Smooth muscle cell (in vitro differentiated cells): ENCODE measurements around the gene NUB1. TPM values are rescaled to one million over a fixed set of nuclear protein-coding genes. Genes with fewer than 3 reads are reported as not detected.

Experiments
- DNase-seq: peaks from one replicate; lab custom pipeline; 2025; ENCODE audit not compliant: unreplicated experiment; lab: John Stamatoyannopoulos, UW
- H2AFZ ChIP-seq: fragments of 200-600 bp; sonication (generic); 2 replicates; pipeline ENCODE4 v1.6.0; 2016; ENCODE audit warnings: antibody characterized with exemption, low read depth, mild to moderate bottlenecking
- H3F3A ChIP-seq: fragments of 200-600 bp; sonication (generic); 2 replicates; pipeline ENCODE4 v1.6.0; 2017; ENCODE audit warnings: antibody characterized with exemption, low read depth
- H3K27ac ChIP-seq: fragments of 200-600 bp; sonication (generic); 2 replicates; pipeline ENCODE4 v1.5.1; 2016; ENCODE audit warnings: low read depth, mild to moderate bottlenecking
- H3K27me3 ChIP-seq: fragments of 200-600 bp; sonication (generic); 2 replicates; pipeline ENCODE4 v1.6.1; 2016; ENCODE audit warnings: low read depth, mild to moderate bottlenecking
- H3K36me3 ChIP-seq: fragments of 200-600 bp; sonication (generic); 2 replicates; pipeline ENCODE4 v1.5.1; 2016; ENCODE audit warnings: low read depth
- H3K4me1 ChIP-seq: fragments of 200-600 bp; sonication (generic); 2 replicates; pipeline ENCODE4 v1.5.1; 2016; ENCODE audit warnings: low read depth
- H3K4me2 ChIP-seq: fragments of 200-600 bp; sonication (generic); 2 replicates; pipeline ENCODE4 v1.6.0; 2016; ENCODE audit warnings: mild to moderate bottlenecking
- H3K4me3 ChIP-seq: fragments of 200-600 bp; sonication (generic); 2 replicates; pipeline ENCODE4 v1.5.1; 2016; ENCODE audit warnings: mild to moderate bottlenecking
- H3K79me2 ChIP-seq: fragments of 200-600 bp; sonication (generic); 2 replicates; pipeline ENCODE4 v1.6.0; 2016; ENCODE audit warnings: low read depth, mild to moderate bottlenecking
- H3K9ac ChIP-seq: fragments of 200-600 bp; sonication (generic); 2 replicates; pipeline ENCODE4 v1.6.0; 2016; ENCODE audit warnings: low read depth
- H3K9me3 ChIP-seq: fragments of 200-600 bp; sonication (generic); replicated peaks from 2 replicates; pipeline ENCODE4 v1.5.1; 2016; ENCODE audit warnings: low read depth
- H4K20me1 ChIP-seq: fragments of 200-600 bp; sonication (generic); 2 replicates; pipeline ENCODE4 v1.6.0; 2016; ENCODE audit warnings: low read depth
- WGBS: methylation state at CpG from one replicate; pipeline ENCODE4 v1.1.7; 2016; ENCODE audit warnings: low lambda C conversion rate; 5-methylcytosine and 5-hydroxymethylcytosine counted together
- polyA plus RNA-seq: library from polyadenylated mRNA; unstranded; fragments of >200 nt; fragmentation: Nextera tagmentation; extraction: Ambion mirVana; gene quantifications from 2 replicates; pipeline ENCODE4 v1.2.1, GENCODE V29; 2016
- total RNA-seq: library from RNA; depleted of rRNA; stranded (reverse); fragments of >200 nt; gene quantifications from 2 replicates; pipeline ENCODE4 v1.2.3, GENCODE V29; 2014
- TF ChIP-seq, protein P1 (sequence below): fragments of 200-600 bp; sonication (generic); IDR thresholded peaks from 2 replicates; pipeline ENCODE4 v1.5.1; 2017; ENCODE audit warnings: borderline replicate concordance, mild to moderate bottlenecking, antibody characterized with exemption; ENCODE audit not compliant: insufficient read depth, poor library complexity, severe bottlenecking

NUB1 gene
- total and polyA plus RNA-seq, 2 experiments from 2014 or later: 28.5 to 36.9 TPM

DNA sequence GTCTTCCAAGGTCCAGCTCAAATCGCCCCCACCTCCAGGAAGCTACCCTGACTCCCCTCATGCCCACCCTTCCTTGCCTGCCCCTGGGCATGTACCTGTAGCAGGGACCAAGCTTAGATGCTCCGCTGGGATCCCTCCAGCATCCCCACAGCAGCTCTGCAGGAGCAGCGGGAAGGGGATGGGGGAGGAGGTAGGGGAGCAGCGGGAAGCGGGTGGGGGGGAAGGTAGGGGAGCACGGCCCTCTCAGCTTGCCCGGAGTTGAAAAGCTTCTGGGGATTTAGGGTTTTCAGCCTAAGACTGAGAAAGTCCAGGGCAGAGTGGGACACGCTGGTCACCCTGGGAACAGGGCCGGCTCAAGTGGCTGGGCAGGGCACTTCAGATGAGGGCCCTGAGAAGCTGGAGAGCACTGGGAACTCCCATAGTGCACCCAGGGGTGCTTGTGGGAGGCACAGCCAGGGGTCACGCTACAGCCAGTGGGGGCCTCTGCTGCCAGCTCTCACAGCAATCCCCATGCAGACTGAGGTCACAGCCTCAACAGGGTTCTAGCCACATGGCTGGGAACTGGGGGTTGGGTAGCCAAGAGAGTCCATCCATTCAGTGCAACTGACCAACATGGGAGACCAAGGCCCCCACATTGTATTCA, 54.8 kb downstream of the NUB1 start:
- TF ChIP-seq, protein P1, sequence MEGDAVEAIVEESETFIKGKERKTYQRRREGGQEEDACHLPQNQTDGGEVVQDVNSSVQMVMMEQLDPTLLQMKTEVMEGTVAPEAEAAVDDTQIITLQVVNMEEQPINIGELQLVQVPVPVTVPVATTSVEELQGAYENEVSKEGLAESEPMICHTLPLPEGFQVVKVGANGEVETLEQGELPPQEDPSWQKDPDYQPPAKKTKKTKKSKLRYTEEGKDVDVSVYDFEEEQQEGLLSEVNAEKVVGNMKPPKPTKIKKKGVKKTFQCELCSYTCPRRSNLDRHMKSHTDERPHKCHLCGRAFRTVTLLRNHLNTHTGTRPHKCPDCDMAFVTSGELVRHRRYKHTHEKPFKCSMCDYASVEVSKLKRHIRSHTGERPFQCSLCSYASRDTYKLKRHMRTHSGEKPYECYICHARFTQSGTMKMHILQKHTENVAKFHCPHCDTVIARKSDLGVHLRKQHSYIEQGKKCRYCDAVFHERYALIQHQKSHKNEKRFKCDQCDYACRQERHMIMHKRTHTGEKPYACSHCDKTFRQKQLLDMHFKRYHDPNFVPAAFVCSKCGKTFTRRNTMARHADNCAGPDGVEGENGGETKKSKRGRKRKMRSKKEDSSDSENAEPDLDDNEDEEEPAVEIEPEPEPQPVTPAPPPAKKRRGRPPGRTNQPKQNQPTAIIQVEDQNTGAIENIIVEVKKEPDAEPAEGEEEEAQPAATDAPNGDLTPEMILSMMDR: no peak
- Histone ChIP-seq H3K4me1 (peaks cover 3% of the 10 kb centered on the region), H3K27ac (no peak overlapping the region), H4K20me1 (no peaks in the 10 kb centered on the region), H2AFZ (no peak overlapping the region), H3K9me3 (no peaks in the 10 kb centered on the region), H3K27me3 (no peaks in the 10 kb centered on the region), H3K36me3 (no peaks in the 10 kb centered on the region), H3K79me2 (no peaks in the 10 kb centered on the region), H3K9ac (no peak overlapping the region), H3K4me3 (no peak overlapping the region), H3F3A (no peaks in the 10 kb centered on the region), H3K4me2 (no peak overlapping the region)
- WGBS: 93% methylated on average over 10 of the region's 10 CpGs
- DNase-seq: no peak

DNA sequence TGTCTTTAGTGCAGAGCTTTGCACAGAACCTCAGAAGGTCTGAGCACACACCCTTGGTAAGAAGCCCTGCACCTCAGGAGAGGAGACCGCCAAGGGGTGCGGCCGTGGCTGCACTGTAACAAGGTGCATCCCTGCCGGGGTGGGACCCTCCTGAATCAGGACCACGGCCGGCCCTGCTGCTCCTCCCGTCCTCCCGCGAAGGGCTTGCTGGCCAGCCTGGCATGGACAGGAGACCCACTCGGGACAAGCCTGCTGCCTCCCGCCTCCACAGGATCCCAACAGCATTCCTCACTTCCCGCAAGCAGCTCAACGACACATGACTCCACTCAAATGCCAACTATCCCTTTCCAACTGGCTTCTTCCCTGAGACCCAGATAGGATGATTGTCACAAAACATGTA, 55.4 kb downstream of the NUB1 start:
- WGBS: 90% methylated on average over 12 of the region's 13 CpGs
- Histone ChIP-seq H3K27ac (no peak overlapping the region), H3K4me1 (peaks cover 3% of the 10 kb centered on the region), H3K4me3 (no peak overlapping the region), H3F3A (no peaks in the 10 kb centered on the region), H2AFZ (no peak overlapping the region), H3K9ac (no peak overlapping the region), H3K4me2 (no peak overlapping the region), H3K27me3 (no peaks in the 10 kb centered on the region), H3K36me3 (no peaks in the 10 kb centered on the region), H4K20me1 (no peaks in the 10 kb centered on the region), H3K9me3 (no peaks in the 10 kb centered on the region), H3K79me2 (no peaks in the 10 kb centered on the region)
- TF ChIP-seq, protein P1: no peak
- DNase-seq: no peak

DNA sequence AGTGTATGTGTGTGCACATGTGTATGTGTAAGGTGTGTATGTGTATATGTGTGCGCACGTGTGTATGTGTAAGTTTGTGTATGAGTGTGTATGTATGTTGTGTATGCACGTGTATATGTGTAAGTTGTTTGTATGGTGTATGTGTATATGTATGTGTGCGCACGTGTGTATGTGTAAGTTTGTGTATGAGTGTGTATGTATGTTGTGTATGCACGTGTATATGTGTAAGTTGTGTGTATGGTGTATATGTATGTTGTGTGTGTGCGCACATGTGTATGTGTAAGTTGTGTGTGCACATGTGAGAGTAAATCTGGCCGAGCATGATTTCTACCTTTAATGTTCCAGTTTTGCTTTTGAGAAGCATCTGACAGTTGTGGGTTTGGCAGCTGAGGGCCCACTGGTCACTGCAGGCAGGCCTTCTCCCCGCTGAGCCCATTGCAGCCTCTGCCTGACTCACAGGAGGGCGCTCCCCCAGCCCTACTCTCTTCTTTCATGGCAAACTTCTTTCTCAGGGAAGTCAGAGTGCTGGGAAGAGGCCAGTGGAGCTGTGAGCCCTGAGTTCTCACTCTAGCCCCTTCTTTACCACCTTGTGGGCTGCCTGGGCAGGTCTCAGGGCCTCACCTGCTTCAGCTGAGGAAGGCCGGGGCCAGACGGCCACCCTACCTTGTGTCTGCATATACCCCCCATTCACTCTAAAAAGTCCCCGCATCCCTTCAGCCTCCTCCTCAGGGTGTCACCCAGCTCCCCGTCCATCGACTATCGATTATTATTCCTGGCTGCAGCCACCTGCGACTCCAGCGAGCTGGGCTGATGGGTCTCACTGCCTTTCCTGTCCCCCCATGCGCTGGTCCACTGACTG, 57.1 kb downstream of the NUB1 start:
- Histone ChIP-seq H3K9ac (no peak overlapping the region), H3K79me2 (no peaks in the 10 kb centered on the region), H3K4me3 (no peak overlapping the region), H3K4me2 (no peak overlapping the region), H3K27ac (no peak overlapping the region), H3K4me1 (peaks cover 3% of the 10 kb centered on the region), H4K20me1 (no peaks in the 10 kb centered on the region), H3K27me3 (no peaks in the 10 kb centered on the region), H3K9me3 (no peaks in the 10 kb centered on the region), H3F3A (no peaks in the 10 kb centered on the region), H3K36me3 (no peaks in the 10 kb centered on the region), H2AFZ (no peak overlapping the region)
- no peak for DNase-seq
- WGBS: 93% methylated on average over 19 of the region's 19 CpGs
- TF ChIP-seq, protein P1: no peak

DNA sequence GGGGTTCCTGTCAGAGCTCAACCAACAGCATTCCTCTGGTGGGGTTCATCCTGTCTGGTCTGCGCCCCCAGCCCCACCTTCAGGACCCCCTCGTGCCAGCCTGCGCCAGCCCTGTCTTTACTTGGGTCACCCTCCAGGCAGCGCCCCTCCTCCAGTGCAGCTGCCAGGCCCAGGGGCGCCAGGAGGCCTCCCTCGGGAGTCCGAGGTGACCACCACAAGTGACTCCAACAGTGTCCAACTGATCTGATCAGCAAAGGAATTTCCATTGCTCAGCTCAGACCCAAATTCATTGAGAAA, 57.6 kb downstream of the NUB1 start:
- no peak overlapping the region for H3K27ac ChIP-seq
- H3K4me1 ChIP-seq: peaks cover 3% of the 10 kb centered on the region
- H3K9ac ChIP-seq: no peak overlapping the region
- TF ChIP-seq, protein P1: no peak
- no peaks in the 10 kb centered on the region for H4K20me1 ChIP-seq
- 95% methylated on average over 7 of the region's 7 CpGs for WGBS
- no peak overlapping the region for H3K4me2 ChIP-seq
- H3K9me3 ChIP-seq: no peaks in the 10 kb centered on the region
- H3K79me2 ChIP-seq: no peaks in the 10 kb centered on the region
- no peak overlapping the region for H3K4me3 ChIP-seq
- no peaks in the 10 kb centered on the region for H3F3A ChIP-seq
- DNase-seq: no peak
- H2AFZ ChIP-seq: no peak overlapping the region
- H3K36me3 ChIP-seq: no peaks in the 10 kb centered on the region
- no peaks in the 10 kb centered on the region for H3K27me3 ChIP-seq
